PC-3 (cell line): ENCODE measurements around the gene G6PC3. TPM values are rescaled to one million over a fixed set of nuclear protein-coding genes. Genes with fewer than 3 reads are reported as not detected.
"Not testable (repeated sequence)": the region's sequence is repeated elsewhere in the genome, so short reads cannot be mapped to it uniquely, and the experiment has no call there.

Experiments used
- ATAC-seq: fragments of 200-7000 bp; cut with Tn5 transposase; 2 replicates; pipeline ENCODE4 v1.9.1; 2020; ENCODE audit warnings: mild to moderate bottlenecking, moderate library complexity
- Bru-seq: library from RNA; stranded (reverse); fragments of 400-500 nt; gene quantifications from one replicate; lab custom pipeline; 2021; lab: Mats Ljungman, UMichigan
- BruChase-seq, 2 experiments: library from RNA; stranded (reverse); fragments of 400-500 nt; gene quantifications; one replicate each; lab custom pipeline; 2021; lab: Mats Ljungman, UMichigan
- BruUV-seq: library from RNA; stranded (reverse); fragments of 400-500 nt; replicated peaks from 2 replicates; lab custom pipeline; 2021; lab: Mats Ljungman, UMichigan
- CTCF ChIA-PET: fragments of 300-600 bp; sonication (Branson Sonifier 250); formaldehyde crosslinking; loops from one replicate; lab custom pipeline; 2022; ENCODE audit warnings: antibody characterized with exemption; lab: Charles Lee
- POLR2A ChIA-PET: fragments of 300-600 bp; sonication (Branson Sonifier 250); formaldehyde crosslinking; loops from one replicate; lab custom pipeline; 2022; ENCODE audit warnings: antibody characterized with exemption; ENCODE audit not compliant: unreplicated experiment; lab: Charles Lee
- DNase-seq: peaks from one replicate; pipeline ENCODE4 v3.0.0-alpha.2; 2015
- H2AFZ ChIP-seq: fragments of 300-600 bp; sonication (generic); 2 replicates; pipeline ENCODE4 v1.6.0; 2016; ENCODE audit warnings: antibody characterized with exemption, low read length
- H3F3A ChIP-seq: fragments of 300-600 bp; sonication (generic); one replicate; pipeline ENCODE4 v1.6.0; 2017; ENCODE audit warnings: antibody characterized with exemption, low read length, control low read depth, mild to moderate bottlenecking; ENCODE audit not compliant: unreplicated experiment
- H3K27ac ChIP-seq: fragments of 300-600 bp; sonication (generic); 2 replicates; pipeline ENCODE4 v1.5.1; 2016; ENCODE audit warnings: mild to moderate bottlenecking, low read length
- H3K27me3 ChIP-seq: fragments of 300-600 bp; sonication (generic); 2 replicates; pipeline ENCODE4 v1.6.1; 2016; ENCODE audit warnings: low read length, mixed read lengths
- H3K36me3 ChIP-seq: fragments of 300-600 bp; sonication (generic); 2 replicates; pipeline ENCODE4 v1.6.1; 2016; ENCODE audit warnings: low read depth, mixed run types, low read length, mixed read lengths
- H3K4me1 ChIP-seq: fragments of 300-600 bp; sonication (generic); 2 replicates; pipeline ENCODE4 v1.5.1; 2016; ENCODE audit warnings: low read length; ENCODE audit not compliant: insufficient read depth
- H3K4me2 ChIP-seq: fragments of 300-600 bp; sonication (generic); 2 replicates; pipeline ENCODE4 v1.6.0; 2016; ENCODE audit warnings: low read length
- H3K4me3 ChIP-seq: fragments of 300-600 bp; sonication (generic); 2 replicates; pipeline ENCODE4 v1.5.1; 2016; ENCODE audit warnings: mild to moderate bottlenecking, low read length, mixed read lengths
- H3K79me2 ChIP-seq: fragments of 300-600 bp; sonication (generic); 2 replicates; pipeline ENCODE4 v1.6.1; 2017; ENCODE audit warnings: low read length, mixed read lengths
- H3K9ac ChIP-seq: fragments of 300-600 bp; sonication (generic); 2 replicates; pipeline ENCODE4 v1.6.0; 2016; ENCODE audit warnings: mild to moderate bottlenecking, low read length
- H3K9me2 ChIP-seq: fragments of 300-600 bp; sonication (generic); replicated peaks from 2 replicates; pipeline ENCODE4 v1.6.1; 2016; ENCODE audit warnings: mixed run types, low read length, mixed read lengths
- H3K9me3 ChIP-seq: fragments of 300-600 bp; sonication (generic); 2 replicates; pipeline ENCODE4 v1.6.1; 2016; ENCODE audit warnings: low read length, mixed read lengths
- H4K20me1 ChIP-seq: fragments of 300-600 bp; sonication (generic); 2 replicates; pipeline ENCODE4 v1.6.1; 2016; ENCODE audit warnings: low read length, mixed read lengths
- EZH2 ChIP-seq: fragments of 300-600 bp; sonication (generic); IDR thresholded peaks from one replicate; pipeline ENCODE4 v1.6.1; 2017; ENCODE audit warnings: antibody characterized with exemption, mild to moderate bottlenecking, low read length; ENCODE audit not compliant: unreplicated experiment
- EZH2phosphoT487 ChIP-seq: fragments of 300-600 bp; sonication (generic); IDR thresholded peaks from 2 replicates; pipeline ENCODE4 v1.6.1; 2018; ENCODE audit warnings: mild to moderate bottlenecking, antibody characterized with exemption, low read length, borderline replicate concordance
- intact Hi-C: fragments of 100-400 bp; cut with micrococcal nuclease; formaldehyde crosslinking; loops from 2 replicates; pipeline ENCODE4 v1.9.0; 2023
- long read RNA-seq: library from polyadenylated mRNA; unstranded; transcript quantifications from one replicate; pipeline ENCODE4 v2.0.0, GENCODE V29; 2021; ENCODE audit not compliant: unreplicated experiment
- total RNA-seq: library from RNA; depleted of rRNA; stranded (reverse); fragments of >200 nt; gene quantifications from 2 replicates; pipeline ENCODE4 v1.2.3, GENCODE V29; 2014; rRNA removed
- TF ChIP-seq, protein P1 (sequence below): fragments of 300-600 bp; sonication (generic); conservative IDR thresholded peaks from 2 replicates; pipeline ENCODE4 v1.5.1; 2017; ENCODE audit warnings: antibody characterized with exemption, low read depth, mild to moderate bottlenecking, low read length

The G6PC3 gene, protein sequence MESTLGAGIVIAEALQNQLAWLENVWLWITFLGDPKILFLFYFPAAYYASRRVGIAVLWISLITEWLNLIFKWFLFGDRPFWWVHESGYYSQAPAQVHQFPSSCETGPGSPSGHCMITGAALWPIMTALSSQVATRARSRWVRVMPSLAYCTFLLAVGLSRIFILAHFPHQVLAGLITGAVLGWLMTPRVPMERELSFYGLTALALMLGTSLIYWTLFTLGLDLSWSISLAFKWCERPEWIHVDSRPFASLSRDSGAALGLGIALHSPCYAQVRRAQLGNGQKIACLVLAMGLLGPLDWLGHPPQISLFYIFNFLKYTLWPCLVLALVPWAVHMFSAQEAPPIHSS
- total RNA-seq (60.1 and 69.5 TPM in 2 replicates), Bru-seq, nascent RNA (percentile 78 among the genes with signal in this experiment), BruChase-seq, experiment 1, labeled RNA remaining after a 6-hour chase (percentile 74 among the genes with signal in this experiment), BruChase-seq, experiment 2, labeled RNA remaining after a 2-hour chase (percentile 70 among the genes with signal in this experiment)
- long read RNA-seq, transcript G6PC3-201 (6 exons, 1,533 nt) = major isoform, 40 of 65 reads
- long read RNA-seq, partial matches to known transcripts = 2 of 65 reads
- long read RNA-seq, other reads (novel, unspliced or antisense) = 20 of 65 reads

GRCh38 chr17:44070455-44071197, at the start of gene G6PC3:
G6PC3 (plus strand) TSS chr17:44070735; CDS start chr17:44070966, 231 bp downstream.
- H3K9me2 ChIP-seq = no peaks in the 10 kb centered on the region
- DNase-seq (peak; percentile 99), ATAC-seq (peak; percentile 79)
- POLR2A ChIA-PET = interaction anchor here (0.6 to 0.7 kb wide), 2 partner anchors 39 to 51 kb away, joined by 4 to 17 read pairs; no protein-coding TSS in a partner anchor
- H3K9me3 ChIP-seq = no peaks in the 10 kb centered on the region
- H3K27me3 ChIP-seq = no peaks in the 10 kb centered on the region
- H4K20me1 ChIP-seq = no peaks in the 10 kb centered on the region
- peak within 1 kb of the TSS; percentile 88 for H3K4me2 ChIP-seq
- peaks cover 46% of the 10 kb centered on the region for H3K79me2 ChIP-seq
- H3K36me3 ChIP-seq = peaks cover 4% of the 10 kb centered on the region; the same call in 1 of the 2 replicates
- TSS peak; percentile 65 for BruUV-seq
- TF ChIP-seq, protein P1, sequence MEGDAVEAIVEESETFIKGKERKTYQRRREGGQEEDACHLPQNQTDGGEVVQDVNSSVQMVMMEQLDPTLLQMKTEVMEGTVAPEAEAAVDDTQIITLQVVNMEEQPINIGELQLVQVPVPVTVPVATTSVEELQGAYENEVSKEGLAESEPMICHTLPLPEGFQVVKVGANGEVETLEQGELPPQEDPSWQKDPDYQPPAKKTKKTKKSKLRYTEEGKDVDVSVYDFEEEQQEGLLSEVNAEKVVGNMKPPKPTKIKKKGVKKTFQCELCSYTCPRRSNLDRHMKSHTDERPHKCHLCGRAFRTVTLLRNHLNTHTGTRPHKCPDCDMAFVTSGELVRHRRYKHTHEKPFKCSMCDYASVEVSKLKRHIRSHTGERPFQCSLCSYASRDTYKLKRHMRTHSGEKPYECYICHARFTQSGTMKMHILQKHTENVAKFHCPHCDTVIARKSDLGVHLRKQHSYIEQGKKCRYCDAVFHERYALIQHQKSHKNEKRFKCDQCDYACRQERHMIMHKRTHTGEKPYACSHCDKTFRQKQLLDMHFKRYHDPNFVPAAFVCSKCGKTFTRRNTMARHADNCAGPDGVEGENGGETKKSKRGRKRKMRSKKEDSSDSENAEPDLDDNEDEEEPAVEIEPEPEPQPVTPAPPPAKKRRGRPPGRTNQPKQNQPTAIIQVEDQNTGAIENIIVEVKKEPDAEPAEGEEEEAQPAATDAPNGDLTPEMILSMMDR = no peak
- TF ChIP-seq EZH2 (no peak), EZH2phosphoT487 (no peak)
- H3K4me1 ChIP-seq = peaks cover 26% of the 10 kb centered on the region
- H3K9ac ChIP-seq = peak within 1 kb of the TSS; percentile 84
- intact Hi-C loops = loop anchor here (2.0 to 10.0 kb wide), 2 partner anchors 68 to 114 kb away; partner anchors contain the start of gene TMUB2
- peak within 1 kb of the TSS; percentile 70 for H3K4me3 ChIP-seq
- peak within 1 kb of the TSS; percentile 74 for H2AFZ ChIP-seq
- H3K27ac ChIP-seq = peak within 1 kb of the TSS; percentile 85
- H3F3A ChIP-seq = no peaks in the 10 kb centered on the region
- CTCF ChIA-PET = interaction anchor here (0.6 kb wide), 1 partner anchor 64 kb away, joined by 4 read pairs; no protein-coding TSS in a partner anchor

DNA sequence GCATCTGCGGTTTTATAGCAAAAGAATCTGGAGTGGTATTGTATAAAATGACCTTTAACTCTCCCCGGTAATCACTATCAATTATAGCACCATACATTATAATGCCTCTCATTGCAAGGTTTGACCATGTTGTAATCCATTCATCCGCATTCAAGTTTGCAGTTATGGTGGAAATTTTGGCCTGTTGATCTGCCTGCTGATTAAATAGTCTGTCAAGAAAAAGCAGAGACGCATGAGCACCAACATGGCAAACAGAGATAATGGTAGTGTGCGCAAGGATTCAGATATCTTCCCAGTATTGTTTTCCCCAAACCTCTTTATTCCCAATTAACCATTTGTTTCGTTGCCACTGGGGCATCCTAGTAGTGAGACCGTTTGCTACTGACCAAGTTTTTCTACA, 49.3 kb upstream of the G6PC3 start:
- BruUV-seq, ATAC-seq, CTCF ChIA-PET, H3K79me2 ChIP-seq, POLR2A ChIA-PET, H2AFZ ChIP-seq, H3K4me2 ChIP-seq, H3K36me3 ChIP-seq, intact Hi-C loops, H3F3A ChIP-seq, H4K20me1 ChIP-seq, H3K27ac ChIP-seq, H3K9me3 ChIP-seq, H3K27me3 ChIP-seq, H3K9ac ChIP-seq, DNase-seq, H3K9me2 ChIP-seq, H3K4me1 ChIP-seq, H3K4me3 ChIP-seq: not testable (repeated sequence)

DNA sequence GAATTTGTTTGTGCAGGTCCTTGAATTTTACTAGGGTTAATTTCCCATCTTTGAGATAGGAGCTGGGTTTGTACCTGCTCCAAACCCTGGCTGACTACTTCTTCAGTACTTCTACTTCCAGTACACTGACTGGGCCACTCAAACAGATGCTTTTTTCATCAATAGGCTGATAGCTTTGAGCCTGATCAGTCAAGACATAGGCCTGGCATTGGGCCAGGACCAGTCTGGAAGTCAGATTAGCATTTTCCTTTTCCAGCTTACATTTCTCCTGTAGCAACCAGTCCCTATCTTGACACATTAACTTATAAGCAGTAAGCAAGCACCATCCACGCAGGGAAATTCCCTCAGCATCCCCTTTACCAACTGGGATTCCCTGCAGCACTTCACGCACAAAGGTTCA, 48.3 kb upstream of the G6PC3 start:
- Histone ChIP-seq H3K9ac (no peak overlapping the region), H3K4me1 (no peaks in the 10 kb centered on the region), H4K20me1 (no peaks in the 10 kb centered on the region), H3K27ac (no peak overlapping the region), H3F3A (no peaks in the 10 kb centered on the region), H3K4me3 (no peak overlapping the region), H3K27me3 (no peaks in the 10 kb centered on the region), H2AFZ (no peak overlapping the region), H3K36me3 (no peaks in the 10 kb centered on the region), H3K9me2 (no peaks in the 10 kb centered on the region), H3K9me3 (no peaks in the 10 kb centered on the region), H3K79me2 (no peaks in the 10 kb centered on the region), H3K4me2 (no peak overlapping the region)
- ATAC-seq = no peak
- ChIA-PET CTCF (no interaction called here), POLR2A (interaction anchor here (0.6 kb wide), 1 partner anchor 44 kb away, joined by 3 read pairs; no protein-coding TSS in a partner anchor)
- no TSS peak for BruUV-seq
- TF ChIP-seq EZH2 (no peak), EZH2phosphoT487 (no peak)
- TF ChIP-seq, protein P1 = no peak
- no peak for DNase-seq
- intact Hi-C loops = no loop called here
